ENCODE results near the gene LHFPL5.

LHFPL5 gene

DNA sequence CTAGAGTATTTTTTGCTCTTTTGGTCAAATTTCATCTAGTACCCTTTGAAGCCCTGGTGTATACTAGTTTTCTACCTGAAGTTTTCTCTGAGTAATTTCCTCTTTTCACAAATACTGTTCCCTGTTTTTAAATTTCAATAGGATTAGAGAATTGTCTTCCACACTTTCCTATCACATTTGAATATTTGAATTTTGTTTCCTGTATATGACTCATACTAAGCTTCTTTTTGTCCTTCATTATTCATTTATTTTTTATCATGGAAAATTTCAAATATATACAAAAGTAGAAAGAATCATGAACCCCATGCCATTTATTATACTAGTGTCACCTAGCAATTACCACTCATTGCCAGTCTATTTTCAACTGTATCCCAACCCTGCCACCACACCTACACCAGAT, 52.7 kb downstream of the LHFPL5 start:
- no peak for DNase-seq

DNA sequence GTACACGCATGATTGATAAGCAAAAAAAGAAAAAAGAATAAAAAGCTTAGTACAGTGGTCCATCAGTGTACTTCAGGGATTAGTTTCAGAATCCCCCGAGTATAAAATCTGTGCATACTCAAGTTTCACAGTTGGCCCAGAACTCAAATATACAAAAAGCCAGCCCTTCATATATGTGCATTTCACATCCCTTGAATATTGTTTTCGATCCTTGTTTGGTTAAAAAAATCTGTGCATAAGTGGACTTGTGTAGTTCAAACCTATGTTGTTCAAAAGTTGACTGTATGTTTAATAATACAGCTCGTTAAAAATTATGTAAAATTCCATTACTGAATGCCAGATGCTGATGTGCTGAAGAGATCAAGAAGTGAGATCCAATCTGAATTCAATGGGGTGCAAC, 54.2 kb downstream of the LHFPL5 start:
- no peak for DNase-seq
